HG03064 (cell line): ENCODE data around the gene ADAMTS7.
"Not testable (repeated sequence)": the region's sequence is repeated elsewhere in the genome, so short reads cannot be mapped to it uniquely, and the experiment has no call there.

Experiments used
- ATAC-seq: cut with Tn5 transposase; IDR thresholded peaks from one replicate; pipeline ENCODE4 v1.9.1; 2021; ENCODE audit warnings: low read depth; ENCODE audit not compliant: unreplicated experiment

Gene ADAMTS7

GRCh38 chr15:78766041-78766440 is 45.2 kb downstream of the ADAMTS7 start:
- no peak for ATAC-seq

- not testable (repeated sequence) for ATAC-seq
These were observed 46.0 kb downstream of the ADAMTS7 start for GRCh38 chr15:78765154-78765860.

- not testable (repeated sequence) for ATAC-seq
These were observed 46.7 kb downstream of the ADAMTS7 start for GRCh38 chr15:78764340-78765153.

- ATAC-seq, result no peak
These were observed 47.4 kb downstream of the ADAMTS7 start for GRCh38 chr15:78763796-78764241.

- no peak for ATAC-seq
These were observed 48.1 kb downstream of the ADAMTS7 start for GRCh38 chr15:78762985-78763795.

- not testable (repeated sequence) for ATAC-seq
These were observed 48.8 kb downstream of the ADAMTS7 start for GRCh38 chr15:78762386-78762961.

- ATAC-seq, result no peak
These were observed 49.3 kb downstream of the ADAMTS7 start for GRCh38 chr15:78761891-78762385.

- ATAC-seq, result not testable (repeated sequence)
These were observed 49.8 kb downstream of the ADAMTS7 start for GRCh38 chr15:78761475-78761874.

GRCh38 chr15:78761020-78761419 is 50.2 kb downstream of the ADAMTS7 start:
- ATAC-seq, result no peak

- ATAC-seq, result not testable (repeated sequence)
These were observed 51.0 kb downstream of the ADAMTS7 start for GRCh38 chr15:78760091-78760882.

- ATAC-seq, result not testable (repeated sequence)
These were observed 51.8 kb downstream of the ADAMTS7 start for GRCh38 chr15:78759361-78759998.

- not testable (repeated sequence) for ATAC-seq
These were observed 52.6 kb downstream of the ADAMTS7 start for GRCh38 chr15:78758486-78759200.

- ATAC-seq, result not testable (repeated sequence)
These were observed 53.2 kb downstream of the ADAMTS7 start for GRCh38 chr15:78758084-78758483.

- no peak for ATAC-seq
These were observed 53.7 kb downstream of the ADAMTS7 start for GRCh38 chr15:78757636-78757905.

- ATAC-seq, result peak; percentile 64
These were observed 54.3 kb downstream of the ADAMTS7 start for GRCh38 chr15:78756781-78757635.

- ATAC-seq, result not testable (repeated sequence)
These were observed 55.2 kb downstream of the ADAMTS7 start for GRCh38 chr15:78755900-78756591.

- not testable (repeated sequence) for ATAC-seq
These were observed 56.5 kb downstream of the ADAMTS7 start for GRCh38 chr15:78754637-78755280.
